ENCODE data around the gene TOGARAM1.

DNA sequence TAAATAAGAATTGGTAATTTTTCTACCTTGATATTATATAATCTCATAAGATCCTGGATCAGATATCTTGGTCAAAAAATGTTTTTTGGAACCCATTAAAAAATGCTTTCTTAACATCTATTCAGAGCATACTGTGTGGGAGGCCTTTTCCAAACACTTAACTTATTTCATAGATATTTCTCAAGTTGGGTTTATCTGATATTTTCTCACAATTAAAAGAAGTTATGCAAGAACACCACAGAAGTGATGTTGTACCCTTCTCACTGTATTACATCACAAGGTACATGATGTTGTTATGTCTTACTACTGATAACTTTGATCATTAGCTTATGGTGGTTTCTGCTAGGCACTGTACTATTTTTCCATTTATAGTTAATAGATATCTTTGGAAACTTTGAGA is 98.6 kb downstream of the TOGARAM1 start:
- TF ChIP-seq, protein P1, sequence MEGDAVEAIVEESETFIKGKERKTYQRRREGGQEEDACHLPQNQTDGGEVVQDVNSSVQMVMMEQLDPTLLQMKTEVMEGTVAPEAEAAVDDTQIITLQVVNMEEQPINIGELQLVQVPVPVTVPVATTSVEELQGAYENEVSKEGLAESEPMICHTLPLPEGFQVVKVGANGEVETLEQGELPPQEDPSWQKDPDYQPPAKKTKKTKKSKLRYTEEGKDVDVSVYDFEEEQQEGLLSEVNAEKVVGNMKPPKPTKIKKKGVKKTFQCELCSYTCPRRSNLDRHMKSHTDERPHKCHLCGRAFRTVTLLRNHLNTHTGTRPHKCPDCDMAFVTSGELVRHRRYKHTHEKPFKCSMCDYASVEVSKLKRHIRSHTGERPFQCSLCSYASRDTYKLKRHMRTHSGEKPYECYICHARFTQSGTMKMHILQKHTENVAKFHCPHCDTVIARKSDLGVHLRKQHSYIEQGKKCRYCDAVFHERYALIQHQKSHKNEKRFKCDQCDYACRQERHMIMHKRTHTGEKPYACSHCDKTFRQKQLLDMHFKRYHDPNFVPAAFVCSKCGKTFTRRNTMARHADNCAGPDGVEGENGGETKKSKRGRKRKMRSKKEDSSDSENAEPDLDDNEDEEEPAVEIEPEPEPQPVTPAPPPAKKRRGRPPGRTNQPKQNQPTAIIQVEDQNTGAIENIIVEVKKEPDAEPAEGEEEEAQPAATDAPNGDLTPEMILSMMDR (IDR thresholded peaks at IDR 0.05; ENCODE audit: low read length): no peak
- TF ChIP-seq EZH2 (IDR thresholded peaks at IDR 0.05; ENCODE audit: borderline replicate concordance, low read length): no peak

All from OCI-LY1 (cell line).